ENCODE measurements around the gene GTPBP4. TPM values are rescaled to one million over a fixed set of nuclear protein-coding genes. Genes with fewer than 3 reads are reported as not detected.

The GTPBP4 gene
- total and polyA plus RNA-seq, 9 of the 15 experiments (the other 6 are each of a cell fraction or from before 2014, with no cell fraction given), result 79.0 to 155 (median 128) TPM

DNA sequence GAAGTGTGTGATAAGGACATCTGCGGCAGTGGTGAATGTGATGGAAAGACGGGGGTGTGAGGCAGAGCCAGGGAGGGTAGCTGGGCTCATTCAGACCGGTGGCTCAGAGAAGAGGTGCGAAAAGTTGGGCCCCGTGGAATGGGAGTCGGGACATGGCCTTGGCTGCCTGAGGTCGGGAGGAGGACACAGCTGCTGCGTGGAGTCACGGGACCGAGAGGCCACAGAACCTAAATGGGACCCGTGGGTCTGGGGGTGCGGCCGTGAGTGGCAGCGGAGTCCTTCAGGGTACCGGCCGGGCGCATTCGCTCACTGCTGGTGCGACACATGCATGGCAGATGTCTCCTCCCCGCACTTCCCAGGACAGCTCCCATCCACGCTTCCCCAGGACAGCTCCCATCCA, 33.8 kb upstream of the GTPBP4 start (continued):
- TF ChIP-seq PCBP2 (IDR thresholded peaks at IDR 0.05; ENCODE audit: low read depth, low read length, poor library complexity, severe bottlenecking) (no peak), ZNF764 (CRISPR knock-in tag; IDR thresholded peaks at IDR 0.05; ENCODE audit: low read depth) (no peak), RNF2 (IDR thresholded peaks at IDR 0.05) (no peak), CAMTA2 (CRISPR knock-in tag; conservative IDR thresholded peaks at IDR 0.05) (no peak), GABPA (tag; conservative IDR thresholded peaks at IDR 0.05; ENCODE audit: low read depth) (no peak), ZBTB7A (IDR thresholded peaks at IDR 0.05; ENCODE audit: borderline replicate concordance, control insufficient read depth, low read depth, low read length) (no peak), MCM2 (IDR thresholded peaks at IDR 0.05; ENCODE audit: low read depth) (no peak), SMARCB1 (IDR thresholded peaks at IDR 0.05; ENCODE audit: insufficient read length, low read depth) (no peak), SRSF1 (IDR thresholded peaks at IDR 0.05; ENCODE audit: low read depth, low read length) (no peak), NFYB (IDR thresholded peaks at IDR 0.05; ENCODE audit: extremely low read depth, insufficient read length) (no peak), GABPB1 (CRISPR knock-in tag; IDR thresholded peaks at IDR 0.05) (no peak)
- TF ChIP-seq, protein P1, sequence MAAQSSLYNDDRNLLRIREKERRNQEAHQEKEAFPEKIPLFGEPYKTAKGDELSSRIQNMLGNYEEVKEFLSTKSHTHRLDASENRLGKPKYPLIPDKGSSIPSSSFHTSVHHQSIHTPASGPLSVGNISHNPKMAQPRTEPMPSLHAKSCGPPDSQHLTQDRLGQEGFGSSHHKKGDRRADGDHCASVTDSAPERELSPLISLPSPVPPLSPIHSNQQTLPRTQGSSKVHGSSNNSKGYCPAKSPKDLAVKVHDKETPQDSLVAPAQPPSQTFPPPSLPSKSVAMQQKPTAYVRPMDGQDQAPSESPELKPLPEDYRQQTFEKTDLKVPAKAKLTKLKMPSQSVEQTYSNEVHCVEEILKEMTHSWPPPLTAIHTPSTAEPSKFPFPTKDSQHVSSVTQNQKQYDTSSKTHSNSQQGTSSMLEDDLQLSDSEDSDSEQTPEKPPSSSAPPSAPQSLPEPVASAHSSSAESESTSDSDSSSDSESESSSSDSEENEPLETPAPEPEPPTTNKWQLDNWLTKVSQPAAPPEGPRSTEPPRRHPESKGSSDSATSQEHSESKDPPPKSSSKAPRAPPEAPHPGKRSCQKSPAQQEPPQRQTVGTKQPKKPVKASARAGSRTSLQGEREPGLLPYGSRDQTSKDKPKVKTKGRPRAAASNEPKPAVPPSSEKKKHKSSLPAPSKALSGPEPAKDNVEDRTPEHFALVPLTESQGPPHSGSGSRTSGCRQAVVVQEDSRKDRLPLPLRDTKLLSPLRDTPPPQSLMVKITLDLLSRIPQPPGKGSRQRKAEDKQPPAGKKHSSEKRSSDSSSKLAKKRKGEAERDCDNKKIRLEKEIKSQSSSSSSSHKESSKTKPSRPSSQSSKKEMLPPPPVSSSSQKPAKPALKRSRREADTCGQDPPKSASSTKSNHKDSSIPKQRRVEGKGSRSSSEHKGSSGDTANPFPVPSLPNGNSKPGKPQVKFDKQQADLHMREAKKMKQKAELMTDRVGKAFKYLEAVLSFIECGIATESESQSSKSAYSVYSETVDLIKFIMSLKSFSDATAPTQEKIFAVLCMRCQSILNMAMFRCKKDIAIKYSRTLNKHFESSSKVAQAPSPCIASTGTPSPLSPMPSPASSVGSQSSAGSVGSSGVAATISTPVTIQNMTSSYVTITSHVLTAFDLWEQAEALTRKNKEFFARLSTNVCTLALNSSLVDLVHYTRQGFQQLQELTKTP (IDR thresholded peaks at IDR 0.05; ENCODE audit: low read depth in 1 of 2, partially characterized antibody in 2 of 2), result no peak

Measured in K562 (cell line).